Activated CD8-positive, alpha-beta memory T cell treated with anti-CD3 and anti-CD28 coated beads, Interleukin-2, amount 10 ng/mL, durations not matched to agents 7 days and 5 days (primary cell): ENCODE results near the gene ALDOB. TPM values are rescaled to one million over a fixed set of nuclear protein-coding genes. Genes with fewer than 3 reads are reported as not detected.
A peak's percentile ranks its signal among the peaks of the same experiment; 100 is the strongest.

Source experiments
- ATAC-seq: fragments of 150-1000 bp; cut with Tn5 transposase; one replicate; pipeline ENCODE4 v1.10.0; 2021; ENCODE audit warnings: moderate library complexity
- CTCF ChIA-PET: fragments of 350-600 bp; sonication (Branson Sonifier 250); formaldehyde crosslinking; loops from one replicate; lab custom pipeline; 2021; ENCODE audit warnings: antibody characterized with exemption; lab: Charles Lee
- DNase-seq: peaks from one replicate; pipeline ENCODE4 v3.0.0-alpha.2; 2020
- H3K27ac Mint-ChIP-seq: one replicate; pipeline ENCODE4 v1.8.0; 2021; ENCODE audit warnings: mild to moderate bottlenecking, mixed read lengths
- H3K27me3 Mint-ChIP-seq: one replicate; pipeline ENCODE4 v1.8.0; 2021; ENCODE audit warnings: mixed read lengths
- H3K36me3 Mint-ChIP-seq: one replicate; pipeline ENCODE4 v1.8.0; 2021; ENCODE audit warnings: mild to moderate bottlenecking, mixed read lengths
- H3K4me1 Mint-ChIP-seq: one replicate; pipeline ENCODE4 v1.8.0; 2021; ENCODE audit warnings: mixed read lengths
- H3K4me3 Mint-ChIP-seq: one replicate; pipeline ENCODE4 v1.8.0; 2021; ENCODE audit warnings: mild to moderate bottlenecking, moderate library complexity, mixed read lengths
- H3K9me3 Mint-ChIP-seq: one replicate; pipeline ENCODE4 v1.8.0; 2022; ENCODE audit warnings: low read depth, mixed read lengths
- total RNA-seq, 2 experiments: library from RNA; stranded (reverse); gene quantifications; one replicate each; pipeline ENCODE4 v1.2.3, GENCODE V29; 2021

Gene ALDOB
- total RNA-seq, 2 experiments from 2014 or later = not detected

DNA sequence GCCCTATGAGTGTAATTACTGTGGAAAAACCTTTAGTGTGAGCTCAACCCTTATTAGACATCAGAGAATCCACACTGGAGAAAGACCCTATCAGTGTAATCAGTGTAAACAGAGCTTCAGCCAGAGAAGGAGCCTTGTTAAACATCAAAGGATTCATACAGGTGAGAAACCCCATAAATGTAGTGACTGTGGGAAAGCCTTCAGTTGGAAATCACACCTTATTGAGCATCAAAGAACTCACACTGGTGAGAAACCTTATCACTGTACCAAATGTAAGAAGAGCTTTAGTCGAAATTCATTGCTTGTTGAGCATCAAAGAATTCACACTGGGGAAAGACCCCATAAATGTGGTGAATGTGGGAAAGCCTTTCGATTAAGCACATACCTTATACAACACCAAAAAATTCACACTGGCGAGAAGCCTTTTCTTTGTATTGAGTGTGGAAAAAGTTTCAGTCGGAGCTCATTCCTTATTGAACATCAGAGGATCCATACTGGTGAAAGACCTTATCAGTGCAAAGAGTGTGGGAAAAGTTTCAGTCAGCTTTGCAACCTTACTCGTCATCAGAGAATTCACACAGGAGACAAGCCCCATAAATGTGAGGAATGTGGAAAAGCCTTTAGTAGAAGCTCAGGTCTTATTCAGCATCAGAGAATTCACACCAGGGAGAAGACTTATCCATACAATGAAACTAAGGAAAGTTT, 27.0 kb downstream of the ALDOB start:
- Mint-ChIP-seq H3K4me1 (no peaks in the 10 kb centered on the region), H3K27ac (no peak overlapping the region), H3K4me3 (no peak overlapping the region), H3K9me3 (peaks cover 70% of the 10 kb centered on the region), H3K27me3 (no peaks in the 10 kb centered on the region), H3K36me3 (peaks cover 71% of the 10 kb centered on the region)
- CTCF ChIA-PET = interaction anchor here (1.4 kb wide), 1 partner anchor 10 kb away, joined by 3 read pairs; the partner anchor contains the start of genes MRPL50 and ZNF189
- no peak for DNase-seq
- ATAC-seq = no peak

DNA sequence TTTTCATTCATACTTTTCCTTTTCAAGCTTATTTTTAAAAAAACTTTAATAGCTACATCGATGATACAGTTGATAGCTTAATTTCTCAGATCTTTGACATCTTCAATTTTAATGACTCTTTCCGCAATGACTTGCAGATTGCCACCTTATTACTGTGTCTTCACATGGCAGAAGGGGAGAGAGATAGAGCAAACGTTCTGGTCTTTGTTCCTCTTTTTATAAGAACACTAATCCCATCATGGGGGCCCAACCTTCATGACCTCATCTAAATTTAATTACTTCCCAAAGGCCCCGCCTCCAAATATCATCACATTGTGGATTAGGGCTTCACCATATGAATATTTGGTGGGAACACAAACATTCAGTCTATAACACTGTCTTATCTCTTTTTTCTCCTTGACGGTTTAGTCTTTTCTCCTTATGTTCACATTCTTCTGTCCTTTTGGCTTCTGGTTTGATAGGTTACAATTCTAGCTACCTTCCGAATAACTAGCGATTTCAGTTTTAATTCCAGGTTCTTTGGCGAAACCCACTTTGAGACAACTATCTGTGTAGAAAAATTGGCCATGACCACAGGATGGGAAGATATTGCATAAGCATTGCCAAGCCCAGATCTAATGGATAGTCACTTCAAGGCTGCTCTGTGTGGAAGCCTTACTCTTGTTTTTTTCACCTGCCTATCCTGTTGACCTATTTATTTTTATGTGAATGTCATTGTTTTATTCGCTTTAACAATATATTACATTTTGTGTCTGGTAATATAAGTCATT, 31.9 kb downstream of the ALDOB start:
- Mint-ChIP-seq H3K27me3 (no peaks in the 10 kb centered on the region), H3K27ac (no peak overlapping the region), H3K4me1 (peaks cover 32% of the 10 kb centered on the region), H3K36me3 (peaks cover 86% of the 10 kb centered on the region), H3K9me3 (peaks cover 56% of the 10 kb centered on the region), H3K4me3 (no peak overlapping the region)
- DNase-seq = no peak
- CTCF ChIA-PET = no interaction called here
- ATAC-seq = no peak

DNA sequence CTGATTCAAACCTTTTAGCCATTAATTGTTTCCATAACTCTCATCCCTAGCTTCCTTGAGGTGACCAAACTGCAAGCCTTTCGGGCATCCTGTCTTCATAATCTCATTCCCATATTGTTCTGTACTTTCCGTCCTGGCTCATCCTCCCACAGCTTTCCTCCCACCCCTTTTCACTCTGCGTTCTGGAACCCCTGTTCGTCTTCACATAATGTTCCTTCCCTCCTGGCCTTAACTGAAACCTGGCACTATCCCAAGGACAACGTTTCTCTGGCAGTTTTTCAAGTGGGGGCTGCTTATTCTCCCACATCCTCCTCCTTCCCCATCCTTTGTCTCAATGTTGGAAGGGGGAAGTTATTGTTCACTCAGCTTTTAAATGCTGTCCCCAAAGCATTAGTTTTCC, 35.5 kb downstream of the ALDOB start:
- ATAC-seq = no peak
- H3K27ac Mint-ChIP-seq = peak overlapping the region; percentile 97
- peaks cover 30% of the 10 kb centered on the region for H3K9me3 Mint-ChIP-seq
- peaks cover 74% of the 10 kb centered on the region for H3K36me3 Mint-ChIP-seq
- CTCF ChIA-PET = interaction anchor here (1.4 kb wide), 1 partner anchor 12 kb away, joined by 6 read pairs; no protein-coding TSS in a partner anchor
- no peak for DNase-seq
- H3K4me3 Mint-ChIP-seq = peak overlapping the region; percentile 98
- H3K4me1 Mint-ChIP-seq = peaks cover 48% of the 10 kb centered on the region
- no peaks in the 10 kb centered on the region for H3K27me3 Mint-ChIP-seq

DNA sequence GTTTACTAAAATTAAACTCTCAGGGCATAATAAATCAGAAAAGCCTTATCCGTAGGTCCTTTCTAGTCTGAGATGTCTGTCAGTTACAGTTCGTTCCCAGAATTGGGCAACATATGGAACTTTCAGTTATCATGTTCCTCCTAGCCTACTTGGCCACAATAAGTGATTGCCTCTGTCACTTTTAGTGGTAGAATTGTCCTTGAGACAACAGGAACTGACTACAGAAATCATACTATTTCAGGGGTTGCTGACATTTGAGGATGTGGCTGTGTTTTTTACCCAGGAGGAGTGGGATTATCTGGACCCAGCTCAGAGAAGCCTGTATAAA, 36.0 kb downstream of the ALDOB start:
- Mint-ChIP-seq H3K4me1 (peaks cover 50% of the 10 kb centered on the region), H3K4me3 (peak overlapping the region; percentile 98), H3K36me3 (peaks cover 74% of the 10 kb centered on the region), H3K27me3 (no peaks in the 10 kb centered on the region), H3K27ac (peak overlapping the region; percentile 97), H3K9me3 (peaks cover 27% of the 10 kb centered on the region)
- ATAC-seq (no peak), DNase-seq (no peak)
- CTCF ChIA-PET = interaction anchor here (0.8 to 1.5 kb wide), 3 partner anchors 11 to 130 kb away, joined by 3 to 6 read pairs (median 4); no protein-coding TSS in a partner anchor

DNA sequence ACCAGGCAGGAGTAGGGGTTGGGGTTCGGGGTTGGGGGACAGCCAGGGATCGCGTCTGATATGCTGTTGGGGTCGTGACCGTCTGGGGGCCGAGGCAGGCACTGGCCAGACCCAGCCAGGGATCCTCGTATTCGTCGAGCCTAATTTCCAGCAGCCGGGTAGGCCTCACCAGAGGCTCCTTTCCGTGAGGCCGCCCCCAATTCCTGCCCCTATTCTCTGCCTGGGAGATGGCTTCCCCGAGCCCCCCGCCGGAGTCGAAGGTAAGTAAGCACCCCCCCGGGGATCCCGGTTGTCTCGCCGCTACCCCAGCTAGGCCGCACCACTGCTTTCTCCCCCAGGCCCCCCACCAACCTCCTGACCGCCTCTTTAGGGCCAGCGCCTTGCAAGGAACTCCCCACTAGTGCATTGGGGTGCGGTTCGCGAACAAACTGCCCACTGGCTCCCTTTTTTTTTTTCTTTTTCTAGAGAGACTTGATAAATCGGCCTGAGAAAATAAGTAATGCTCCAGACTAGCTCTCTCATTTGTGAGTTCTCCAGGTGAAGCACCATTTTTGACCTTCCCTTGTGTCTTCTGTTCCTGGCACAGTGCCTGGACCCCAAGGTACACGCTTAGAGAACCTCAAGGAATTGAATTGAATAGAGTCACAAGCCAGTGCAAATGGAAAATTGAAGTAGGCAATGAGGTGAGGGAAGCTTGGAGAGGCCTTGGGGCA, 36.5 kb downstream of the ALDOB start:
- H3K9me3 Mint-ChIP-seq = peaks cover 31% of the 10 kb centered on the region
- peaks cover 74% of the 10 kb centered on the region for H3K36me3 Mint-ChIP-seq
- CTCF ChIA-PET = interaction anchor here (0.8 to 1.8 kb wide), 6 partner anchors 11 to 1050 kb away, joined by 3 to 14 read pairs (median 4); no protein-coding TSS in a partner anchor
- H3K4me1 Mint-ChIP-seq = peaks cover 52% of the 10 kb centered on the region
- H3K4me3 Mint-ChIP-seq = peak overlapping the region; percentile 98
- no peak for ATAC-seq
- H3K27me3 Mint-ChIP-seq = no peaks in the 10 kb centered on the region
- DNase-seq = no peak
- peak overlapping the region; percentile 97 for H3K27ac Mint-ChIP-seq

DNA sequence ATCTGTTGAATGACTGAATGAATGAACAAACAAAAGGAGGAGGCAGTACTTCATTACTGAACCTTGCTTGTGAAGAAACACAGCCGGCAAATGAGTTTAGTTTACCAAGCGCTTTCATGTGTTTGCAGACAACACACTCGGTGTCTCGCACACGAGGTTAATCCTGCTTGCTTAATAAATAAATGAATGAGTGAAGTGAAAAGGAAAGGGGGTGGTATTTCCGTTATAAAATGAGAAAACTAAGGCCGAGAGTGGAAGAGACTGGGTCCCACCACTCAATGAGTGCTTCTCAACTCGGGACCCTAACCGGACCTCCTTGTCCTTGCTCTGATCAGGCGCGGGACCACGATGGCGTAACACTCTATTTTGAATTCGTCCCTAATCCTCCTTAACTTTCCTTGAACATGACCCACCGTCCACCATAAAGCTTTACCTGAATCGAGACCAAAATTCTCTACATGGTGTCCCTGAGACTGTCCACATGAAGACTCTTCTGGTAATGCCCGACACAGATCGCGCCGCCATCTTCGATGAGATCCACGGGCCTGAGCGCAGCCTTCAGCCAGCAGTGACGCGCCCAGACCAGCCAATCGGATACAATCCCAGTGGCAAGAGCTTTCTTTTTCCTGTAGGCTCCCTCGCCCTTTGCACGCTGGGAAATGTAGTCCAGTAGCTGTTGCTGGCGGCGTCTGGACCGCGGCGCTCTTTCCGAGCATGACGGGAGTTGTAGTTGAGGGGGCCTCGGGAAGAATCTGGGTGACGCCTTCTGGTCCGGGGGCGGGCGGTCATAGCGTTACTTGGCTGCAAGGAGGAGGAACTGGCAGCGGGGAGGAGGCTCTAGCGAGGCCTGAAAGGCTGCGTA, 37.3 kb downstream of the ALDOB start, which contains the start of the genes MRPL50 and ZNF189:
Gene MRPL50, minus strand, starts transcription at position 551 of the 862 bp plus-strand sequence. Its CDS starts 26 bp downstream, at position 525.
Gene ZNF189, plus strand, starts transcription at position 784 of the 862 bp plus-strand sequence. CDS start 306 bp downstream, outside the sequence.
- Mint-ChIP-seq H3K27ac (peak within 1 kb of the TSS; percentile 97), H3K27me3 (no peaks in the 10 kb centered on the region), H3K4me3 (peak within 1 kb of the TSS; percentile 98), H3K4me1 (peaks cover 52% of the 10 kb centered on the region), H3K36me3 (peaks cover 73% of the 10 kb centered on the region), H3K9me3 (peaks cover 30% of the 10 kb centered on the region)
- CTCF ChIA-PET = interaction anchor here (1.0 to 1.8 kb wide), 5 partner anchors 10 to 1050 kb away, joined by 3 to 14 read pairs (median 3); no protein-coding TSS in a partner anchor
- ATAC-seq = peak; percentile 97
- DNase-seq = peak; percentile 99

DNA sequence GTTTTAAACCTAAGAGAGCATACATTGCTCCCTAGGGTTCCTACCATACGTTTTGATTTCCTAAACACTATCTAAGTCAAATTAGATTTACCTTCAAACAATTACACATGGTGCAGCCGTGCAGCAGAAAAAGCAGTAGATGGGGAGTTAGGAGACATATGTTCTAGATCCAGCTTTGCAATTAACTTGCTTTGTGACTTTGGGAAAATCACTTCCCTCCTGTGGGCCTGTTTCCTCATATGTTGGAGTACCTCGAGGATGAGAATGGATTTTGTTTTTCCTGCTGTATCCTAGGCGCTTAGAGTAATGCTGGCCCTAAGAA, 37.9 kb downstream of the ALDOB start:
- CTCF ChIA-PET = interaction anchor here (1.0 to 1.8 kb wide), 3 partner anchors 9 to 1049 kb away, joined by 3 to 14 read pairs (median 3); no protein-coding TSS in a partner anchor
- Mint-ChIP-seq H3K4me1 (peaks cover 49% of the 10 kb centered on the region), H3K4me3 (peak overlapping the region; percentile 98), H3K36me3 (peaks cover 72% of the 10 kb centered on the region), H3K27me3 (no peaks in the 10 kb centered on the region), H3K9me3 (peaks cover 30% of the 10 kb centered on the region), H3K27ac (peak overlapping the region; percentile 97)
- ATAC-seq (no peak), DNase-seq (no peak)

DNA sequence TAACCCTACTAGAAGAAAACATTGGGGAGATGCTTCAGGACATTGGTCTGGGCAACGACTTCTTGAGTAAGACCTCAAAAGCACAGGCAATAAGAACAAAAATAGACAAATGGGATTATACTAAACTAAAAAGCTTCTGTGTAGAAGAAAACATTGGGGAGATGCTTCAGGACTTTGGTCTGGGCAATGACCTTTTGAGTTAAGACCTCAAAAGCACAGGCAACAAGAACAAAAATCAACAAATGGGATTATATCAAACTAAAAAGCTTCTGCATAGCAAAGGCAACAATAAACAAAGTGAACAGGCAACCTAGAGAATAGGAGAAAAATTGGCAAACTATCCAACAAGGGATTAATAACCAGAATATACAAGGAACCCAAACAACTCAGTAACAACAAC, 40.9 kb downstream of the ALDOB start:
- CTCF ChIA-PET = no interaction called here
- no peaks in the 10 kb centered on the region for H3K27me3 Mint-ChIP-seq

DNA sequence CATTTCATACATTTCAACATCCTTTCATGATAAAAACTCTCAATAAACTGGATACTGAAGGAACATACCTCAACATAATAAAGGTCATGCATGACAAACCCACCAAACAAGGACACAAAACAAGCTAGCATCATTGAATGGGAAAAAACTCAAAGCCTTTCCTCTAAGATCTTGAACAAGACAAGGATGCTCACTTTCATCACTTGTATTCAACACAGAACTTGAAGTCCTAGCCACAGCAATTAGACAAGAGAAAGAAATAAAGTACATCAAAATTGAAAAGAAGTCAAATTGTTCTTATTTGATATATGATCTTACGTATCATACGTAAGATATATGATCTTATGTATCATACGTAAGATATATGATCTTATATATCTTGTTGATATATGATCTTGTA, 42.4 kb downstream of the ALDOB start:
- peaks cover 26% of the 10 kb centered on the region for H3K9me3 Mint-ChIP-seq
- H3K27ac Mint-ChIP-seq = no peak overlapping the region
- peaks cover 30% of the 10 kb centered on the region for H3K4me1 Mint-ChIP-seq
- H3K27me3 Mint-ChIP-seq = no peaks in the 10 kb centered on the region
- no peak for DNase-seq
- no peak overlapping the region for H3K4me3 Mint-ChIP-seq
- peaks cover 75% of the 10 kb centered on the region for H3K36me3 Mint-ChIP-seq
- ATAC-seq = no peak
- CTCF ChIA-PET = no interaction called here

More for the DNA sequence above, 40.9 kb downstream of the ALDOB start:
- no peak overlapping the region for H3K27ac Mint-ChIP-seq
- peaks cover 33% of the 10 kb centered on the region for H3K4me1 Mint-ChIP-seq
- no peak for DNase-seq
- H3K36me3 Mint-ChIP-seq = peaks cover 70% of the 10 kb centered on the region
- no peak overlapping the region for H3K4me3 Mint-ChIP-seq
- ATAC-seq = no peak
- H3K9me3 Mint-ChIP-seq = peaks cover 26% of the 10 kb centered on the region

DNA sequence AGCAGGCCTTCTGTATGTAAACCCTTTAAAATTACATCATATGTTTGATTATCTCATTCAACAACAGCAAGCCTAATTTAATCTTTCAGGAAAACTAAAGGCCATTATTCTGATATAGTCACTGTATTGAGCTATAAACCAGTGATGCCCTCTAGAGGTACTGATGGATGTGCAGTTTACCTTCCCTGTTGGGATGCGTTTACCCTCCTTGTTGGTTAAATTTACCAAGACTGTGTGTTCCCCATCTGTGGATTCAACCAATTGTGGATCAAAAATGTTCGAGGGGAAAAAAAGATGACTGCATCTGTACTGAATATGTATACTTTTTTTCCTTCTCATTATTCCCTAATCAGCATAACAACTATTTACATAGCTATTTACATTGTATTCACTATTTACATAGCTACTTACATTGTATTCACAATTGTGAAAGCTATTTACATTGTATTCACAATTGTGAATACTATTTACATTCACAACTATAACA, 47.0 kb downstream of the ALDOB start:
- H3K4me3 Mint-ChIP-seq = no peak overlapping the region
- H3K4me1 Mint-ChIP-seq = peaks cover 12% of the 10 kb centered on the region
- H3K9me3 Mint-ChIP-seq = peaks cover 19% of the 10 kb centered on the region
- no peaks in the 10 kb centered on the region for H3K27me3 Mint-ChIP-seq
- ATAC-seq (no peak), DNase-seq (no peak)
- H3K36me3 Mint-ChIP-seq = peaks cover 55% of the 10 kb centered on the region
- H3K27ac Mint-ChIP-seq = no peak overlapping the region
- CTCF ChIA-PET = interaction anchor here (1.1 to 2.2 kb wide), 4 partner anchors 10 to 145 kb away, joined by 3 to 14 read pairs (median 6); partner anchors contain the start of genes MRPL50, RNF20 and ZNF189

DNA sequence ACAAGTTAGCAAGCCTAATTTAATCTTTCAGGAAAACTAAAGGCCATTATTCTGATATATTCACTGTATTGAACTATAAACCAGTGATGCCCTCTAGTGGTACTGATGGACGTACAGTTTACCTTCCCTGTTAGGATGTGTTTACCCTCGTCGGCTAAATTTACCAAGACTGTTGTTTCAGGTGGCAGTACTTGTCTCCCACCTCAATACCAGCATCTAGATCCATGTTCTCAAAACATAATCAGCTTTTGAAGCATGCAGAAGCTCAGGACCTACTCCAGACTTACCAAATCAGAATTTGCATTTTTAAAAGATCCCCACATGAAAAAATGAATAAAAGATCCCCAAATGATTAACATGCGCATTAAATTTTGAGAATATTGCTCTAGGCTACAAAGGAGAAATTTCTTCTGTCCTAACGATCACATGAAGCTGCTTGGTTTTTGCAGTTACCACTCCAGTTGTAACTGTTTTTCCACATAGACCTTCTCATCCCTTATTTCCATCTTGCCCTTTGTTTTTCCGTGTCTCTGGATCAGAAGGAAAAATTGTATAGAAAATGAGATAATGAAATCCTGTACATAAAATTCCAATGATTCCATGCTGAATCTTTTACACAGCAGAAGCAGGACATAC, 47.6 kb downstream of the ALDOB start:
- CTCF ChIA-PET = interaction anchor here (1.1 to 2.2 kb wide), 5 partner anchors 10 to 787 kb away, joined by 3 to 14 read pairs (median 6); partner anchors contain the start of genes MRPL50, RNF20 and ZNF189
- Mint-ChIP-seq H3K27ac (peak overlapping the region; percentile 40), H3K36me3 (peaks cover 52% of the 10 kb centered on the region), H3K9me3 (peaks cover 16% of the 10 kb centered on the region), H3K4me3 (no peak overlapping the region), H3K4me1 (peaks cover 12% of the 10 kb centered on the region), H3K27me3 (no peaks in the 10 kb centered on the region)
- ATAC-seq (no peak), DNase-seq (no peak)
